Chondrocyte (in vitro differentiated cells): ENCODE results near the gene RPL31. TPM values are rescaled to one million over a fixed set of nuclear protein-coding genes. Genes with fewer than 3 reads are reported as not detected.
"Not testable (repeated sequence)": the region's sequence is repeated elsewhere in the genome, so short reads cannot be mapped to it uniquely, and the experiment has no call there.

Experiments used
- DNase-seq: peaks from one replicate; pipeline ENCODE4 v3.0.0; 2021; ENCODE audit warnings: mixed read lengths, low spot score
- H3K27ac Mint-ChIP-seq: one replicate; pipeline ENCODE4 v1.8.0; 2021; ENCODE audit warnings: mild to moderate bottlenecking, moderate library complexity, mixed read lengths; ENCODE audit not compliant: unreplicated experiment
- H3K27me3 Mint-ChIP-seq: 2 replicates; pipeline ENCODE4 v1.8.0; 2021; ENCODE audit warnings: low read depth, mixed read lengths
- H3K36me3 Mint-ChIP-seq: 2 replicates; pipeline ENCODE4 v1.8.0; 2021; ENCODE audit warnings: low read depth, mixed read lengths
- H3K4me1 Mint-ChIP-seq: 2 replicates; pipeline ENCODE4 v1.8.0; 2021; ENCODE audit warnings: low read depth, mild to moderate bottlenecking, mixed read lengths
- H3K4me3 Mint-ChIP-seq: one replicate; pipeline ENCODE4 v1.8.0; 2021; ENCODE audit warnings: mild to moderate bottlenecking, moderate library complexity, mixed read lengths; ENCODE audit not compliant: unreplicated experiment
- H3K9me3 Mint-ChIP-seq: 2 replicates; pipeline ENCODE4 v1.8.0; 2021; ENCODE audit warnings: low read depth, mixed read lengths
- CTCF ChIP-seq: fragments of 200-600 bp; sonication (generic); IDR thresholded peaks from 2 replicates; pipeline ENCODE4 v1.5.0; 2021; ENCODE audit warnings: antibody characterized with exemption, mild to moderate bottlenecking, moderate library complexity
- total RNA-seq: library from RNA; stranded (reverse); gene quantifications from 3 replicates; pipeline ENCODE4 v1.2.1, GENCODE V29; 2021

Gene RPL31
- total RNA-seq, 1 donor from 2014 or later = 951 TPM

- TF ChIP-seq CTCF = no peak
- Mint-ChIP-seq H3K4me1 (no peaks in the 10 kb centered on the region), H3K9me3 (no peaks in the 10 kb centered on the region), H3K36me3 (peaks cover 11% of the 10 kb centered on the region), H3K27ac (no peak overlapping the region), H3K4me3 (no peak overlapping the region), H3K27me3 (no peaks in the 10 kb centered on the region)
- no peak for DNase-seq
Measured at GRCh38 chr2:101041413-101041812, 39.3 kb downstream of the RPL31 start.

- TF ChIP-seq CTCF = no peak
- Mint-ChIP-seq H3K4me1 (peaks cover 5% of the 10 kb centered on the region), H3K36me3 (peaks cover 2% of the 10 kb centered on the region), H3K27me3 (no peaks in the 10 kb centered on the region), H3K27ac (no peak overlapping the region), H3K4me3 (no peak overlapping the region), H3K9me3 (no peaks in the 10 kb centered on the region)
- no peak for DNase-seq
Measured at GRCh38 chr2:101045330-101045729, 43.2 kb downstream of the RPL31 start.

- no peak for TF ChIP-seq CTCF
- H3K4me3 Mint-ChIP-seq = no peak overlapping the region
- no peaks in the 10 kb centered on the region for H3K9me3 Mint-ChIP-seq
- peaks cover 5% of the 10 kb centered on the region for H3K4me1 Mint-ChIP-seq
- H3K36me3 Mint-ChIP-seq = peaks cover 5% of the 10 kb centered on the region
- no peaks in the 10 kb centered on the region for H3K27me3 Mint-ChIP-seq
- no peak for DNase-seq
- no peak overlapping the region for H3K27ac Mint-ChIP-seq
Measured at GRCh38 chr2:101047075-101047766, 45.1 kb downstream of the RPL31 start.

GRCh38 chr2:101047774-101048173 is 45.7 kb downstream of the RPL31 start:
- peaks cover 5% of the 10 kb centered on the region for H3K4me1 Mint-ChIP-seq
- TF ChIP-seq CTCF = no peak
- no peaks in the 10 kb centered on the region for H3K27me3 Mint-ChIP-seq
- DNase-seq = no peak
- H3K4me3 Mint-ChIP-seq = no peak overlapping the region
- H3K27ac Mint-ChIP-seq = no peak overlapping the region
- H3K36me3 Mint-ChIP-seq = peaks cover 5% of the 10 kb centered on the region
- H3K9me3 Mint-ChIP-seq = no peaks in the 10 kb centered on the region

- Mint-ChIP-seq H3K4me1 (peaks cover 5% of the 10 kb centered on the region), H3K36me3 (peaks cover 5% of the 10 kb centered on the region), H3K27me3 (no peaks in the 10 kb centered on the region), H3K4me3 (no peak overlapping the region), H3K9me3 (no peaks in the 10 kb centered on the region), H3K27ac (no peak overlapping the region)
- TF ChIP-seq CTCF = no peak
- DNase-seq = no peak
Measured at GRCh38 chr2:101048756-101049155, 46.7 kb downstream of the RPL31 start.

- not testable (repeated sequence) for H3K4me1 Mint-ChIP-seq, H3K36me3 Mint-ChIP-seq, H3K4me3 Mint-ChIP-seq, DNase-seq, H3K9me3 Mint-ChIP-seq, H3K27me3 Mint-ChIP-seq, H3K27ac Mint-ChIP-seq
Measured at GRCh38 chr2:101050886-101051285, 48.8 kb downstream of the RPL31 start.
